Ishikawa (cell line): ENCODE measurements around the gene PPP1R3D.
A peak's percentile ranks its signal among the peaks of the same experiment; 100 is the strongest.

Experiments
- CEBPB ChIP-seq: IDR thresholded peaks from 2 replicates; pipeline ENCODE4 v1.6.1; 2012
- CREB1 ChIP-seq: IDR thresholded peaks from 2 replicates; pipeline ENCODE4 v1.6.1; 2012; ENCODE audit warnings: low read depth
- EGR1 ChIP-seq: IDR thresholded peaks from 2 replicates; pipeline ENCODE4 v1.6.1; 2012
- EP300 ChIP-seq: IDR thresholded peaks from 2 replicates; pipeline ENCODE4 v1.6.1; 2012; ENCODE audit warnings: borderline replicate concordance
- FOXM1 ChIP-seq: IDR thresholded peaks from 2 replicates; pipeline ENCODE4 v1.6.1; 2012; ENCODE audit warnings: low read depth, borderline replicate concordance
- NFIC ChIP-seq: IDR thresholded peaks from 2 replicates; pipeline ENCODE4 v1.6.1; 2012
- RAD21 ChIP-seq: IDR thresholded peaks from 2 replicates; pipeline ENCODE4 v1.6.1; 2012; ENCODE audit warnings: low read depth
- TAF1 ChIP-seq: IDR thresholded peaks from 2 replicates; pipeline ENCODE4 v1.6.1; 2012; ENCODE audit warnings: low read depth, mild to moderate bottlenecking
- TCF12 ChIP-seq: IDR thresholded peaks from 2 replicates; pipeline ENCODE4 v1.6.1; 2012; ENCODE audit warnings: low read depth
- TEAD4 ChIP-seq: IDR thresholded peaks from 2 replicates; pipeline ENCODE4 v1.6.1; 2012
- YY1 ChIP-seq: IDR thresholded peaks from 2 replicates; pipeline ENCODE4 v1.6.1; 2012; ENCODE audit warnings: low read depth
- ZBTB7A ChIP-seq: IDR thresholded peaks from 2 replicates; pipeline ENCODE4 v1.6.1; 2012; ENCODE audit warnings: low read depth
- TF ChIP-seq, protein P1 (sequence below): IDR thresholded peaks from 2 replicates; pipeline ENCODE4 v1.6.1; 2012; ENCODE audit warnings: low read depth, mild to moderate bottlenecking
- TF ChIP-seq, protein P2 (sequence below): IDR thresholded peaks from 2 replicates; pipeline ENCODE4 v1.6.1; 2012
- TF ChIP-seq, protein P3 (sequence below): IDR thresholded peaks from 2 replicates; pipeline ENCODE4 v1.6.1; 2012

The PPP1R3D gene

DNA sequence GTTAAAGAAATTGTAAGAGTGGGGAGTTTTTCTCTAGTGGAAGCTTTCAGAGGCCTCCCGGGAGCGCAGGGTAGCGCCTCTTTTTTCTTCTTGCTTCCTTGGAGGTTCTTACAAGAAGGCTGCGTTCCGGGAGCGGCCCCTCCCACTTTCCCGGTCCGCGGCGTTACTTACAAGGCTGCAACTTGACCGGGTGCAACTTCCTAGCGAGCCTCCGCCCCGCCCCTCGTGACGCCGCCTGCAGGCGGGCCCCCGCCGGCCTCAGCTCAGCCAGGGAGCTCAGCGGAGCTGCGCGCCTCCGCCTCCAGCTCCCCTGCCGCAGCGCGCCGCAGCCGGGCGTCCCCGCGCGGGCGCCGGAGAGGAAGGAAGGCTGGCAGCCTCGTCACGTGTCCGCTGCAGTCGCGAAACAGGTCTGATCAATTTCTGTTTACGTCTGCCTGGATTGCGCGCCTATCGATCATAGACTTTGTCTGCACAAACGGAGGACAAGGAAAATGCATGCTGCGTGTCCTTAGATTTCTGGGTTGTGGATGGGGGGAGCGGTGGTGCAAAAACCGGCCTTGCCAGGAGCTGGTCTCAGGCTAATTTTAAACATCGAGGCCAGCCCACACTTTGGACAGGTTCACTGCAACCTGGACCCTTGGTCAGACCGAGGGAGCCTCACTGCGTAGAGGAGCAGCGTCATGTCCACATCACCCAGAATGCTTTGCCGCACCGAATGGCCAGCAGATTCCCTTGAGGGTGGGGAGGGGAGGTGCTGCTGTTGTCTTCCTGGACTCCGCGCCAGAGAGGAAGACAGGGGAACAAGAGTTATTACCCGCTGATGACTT lies at the start of gene PPP1R3D, which contains the start of gene FAM217B:
Gene PPP1R3D, minus strand, starts transcription at position 177 of the 827 bp plus-strand sequence. CDS start 374 bp downstream, outside the sequence.
Gene FAM217B, plus strand, starts transcription at position 261 of the 827 bp plus-strand sequence. CDS start 3,555 bp downstream, outside the sequence.
- TF ChIP-seq YY1, result no peak; the same call in 1 of the 2 replicates
- TF ChIP-seq, protein P1, sequence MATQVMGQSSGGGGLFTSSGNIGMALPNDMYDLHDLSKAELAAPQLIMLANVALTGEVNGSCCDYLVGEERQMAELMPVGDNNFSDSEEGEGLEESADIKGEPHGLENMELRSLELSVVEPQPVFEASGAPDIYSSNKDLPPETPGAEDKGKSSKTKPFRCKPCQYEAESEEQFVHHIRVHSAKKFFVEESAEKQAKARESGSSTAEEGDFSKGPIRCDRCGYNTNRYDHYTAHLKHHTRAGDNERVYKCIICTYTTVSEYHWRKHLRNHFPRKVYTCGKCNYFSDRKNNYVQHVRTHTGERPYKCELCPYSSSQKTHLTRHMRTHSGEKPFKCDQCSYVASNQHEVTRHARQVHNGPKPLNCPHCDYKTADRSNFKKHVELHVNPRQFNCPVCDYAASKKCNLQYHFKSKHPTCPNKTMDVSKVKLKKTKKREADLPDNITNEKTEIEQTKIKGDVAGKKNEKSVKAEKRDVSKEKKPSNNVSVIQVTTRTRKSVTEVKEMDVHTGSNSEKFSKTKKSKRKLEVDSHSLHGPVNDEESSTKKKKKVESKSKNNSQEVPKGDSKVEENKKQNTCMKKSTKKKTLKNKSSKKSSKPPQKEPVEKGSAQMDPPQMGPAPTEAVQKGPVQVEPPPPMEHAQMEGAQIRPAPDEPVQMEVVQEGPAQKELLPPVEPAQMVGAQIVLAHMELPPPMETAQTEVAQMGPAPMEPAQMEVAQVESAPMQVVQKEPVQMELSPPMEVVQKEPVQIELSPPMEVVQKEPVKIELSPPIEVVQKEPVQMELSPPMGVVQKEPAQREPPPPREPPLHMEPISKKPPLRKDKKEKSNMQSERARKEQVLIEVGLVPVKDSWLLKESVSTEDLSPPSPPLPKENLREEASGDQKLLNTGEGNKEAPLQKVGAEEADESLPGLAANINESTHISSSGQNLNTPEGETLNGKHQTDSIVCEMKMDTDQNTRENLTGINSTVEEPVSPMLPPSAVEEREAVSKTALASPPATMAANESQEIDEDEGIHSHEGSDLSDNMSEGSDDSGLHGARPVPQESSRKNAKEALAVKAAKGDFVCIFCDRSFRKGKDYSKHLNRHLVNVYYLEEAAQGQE, result no peak
- peak; percentile 43 for TF ChIP-seq TAF1
- TF ChIP-seq, protein P2, sequence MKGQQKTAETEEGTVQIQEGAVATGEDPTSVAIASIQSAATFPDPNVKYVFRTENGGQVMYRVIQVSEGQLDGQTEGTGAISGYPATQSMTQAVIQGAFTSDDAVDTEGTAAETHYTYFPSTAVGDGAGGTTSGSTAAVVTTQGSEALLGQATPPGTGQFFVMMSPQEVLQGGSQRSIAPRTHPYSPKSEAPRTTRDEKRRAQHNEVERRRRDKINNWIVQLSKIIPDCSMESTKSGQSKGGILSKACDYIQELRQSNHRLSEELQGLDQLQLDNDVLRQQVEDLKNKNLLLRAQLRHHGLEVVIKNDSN, result peak; percentile 92
- TF ChIP-seq EGR1, result no peak
- TF ChIP-seq FOXM1, result no peak
- no peak for TF ChIP-seq TEAD4
- TF ChIP-seq, protein P3, sequence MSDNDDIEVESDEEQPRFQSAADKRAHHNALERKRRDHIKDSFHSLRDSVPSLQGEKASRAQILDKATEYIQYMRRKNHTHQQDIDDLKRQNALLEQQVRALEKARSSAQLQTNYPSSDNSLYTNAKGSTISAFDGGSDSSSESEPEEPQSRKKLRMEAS, result peak; percentile 78

DNA sequence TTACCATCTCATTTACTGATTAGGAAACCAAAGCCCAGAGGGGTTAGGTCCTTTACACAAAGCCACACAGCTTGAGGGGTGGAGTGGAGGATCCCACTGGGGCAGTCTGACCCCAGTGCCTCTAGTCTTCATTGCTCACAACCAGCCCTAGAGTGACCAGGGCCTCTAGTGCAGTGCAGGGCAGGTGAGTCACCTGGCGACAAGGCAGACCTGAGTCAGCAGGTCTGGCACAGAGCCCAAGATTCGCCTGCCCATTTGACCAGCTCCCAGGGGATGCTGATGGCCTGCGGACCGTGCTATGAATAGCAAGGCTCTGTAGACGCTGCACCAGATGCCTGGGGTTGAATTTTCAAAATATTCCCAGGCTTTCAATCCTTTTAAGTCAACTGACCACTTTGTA lies 48.0 kb upstream of the PPP1R3D start:
- TF ChIP-seq CREB1, result no peak
- TF ChIP-seq NFIC, result peak; percentile 86
- no peak for TF ChIP-seq TAF1
- TF ChIP-seq YY1, result no peak
- no peak for TF ChIP-seq FOXM1
- TF ChIP-seq ZBTB7A, result no peak
- TF ChIP-seq, protein P2, result peak; percentile 45; the same call in 1 of the 2 replicates

- TF ChIP-seq, protein P3, result no peak
- TF ChIP-seq TCF12, result no peak
- no peak for TF ChIP-seq RAD21
- no peak for TF ChIP-seq ZBTB7A
- TF ChIP-seq NFIC, result no peak
- no peak for TF ChIP-seq CREB1
- TF ChIP-seq FOXM1, result no peak
- TF ChIP-seq, protein P2, result no peak
- TF ChIP-seq TAF1, result no peak
- no peak for TF ChIP-seq EP300
- TF ChIP-seq CEBPB, result no peak
- TF ChIP-seq, protein P1, result no peak
- TF ChIP-seq TEAD4, result no peak
- TF ChIP-seq EGR1, result no peak
- no peak for TF ChIP-seq YY1
Observed at GRCh38 chr20:59987135-59987534, 47.0 kb upstream of the PPP1R3D start.

- TF ChIP-seq CEBPB (no peak), RAD21 (0 out of 2 replicates have a peak, but pooled peaks have one; percentile 8)
Observed at GRCh38 chr20:59985864-59986263, 45.8 kb upstream of the PPP1R3D start.

- TF ChIP-seq TAF1 (no peak), FOXM1 (no peak), RAD21 (no peak), ZBTB7A (no peak), CREB1 (no peak), CEBPB (no peak), TCF12 (no peak), TEAD4 (no peak), EP300 (no peak), NFIC (no peak), EGR1 (no peak)
- TF ChIP-seq, protein P3, result no peak
- TF ChIP-seq, protein P2, result no peak
Observed at GRCh38 chr20:59985164-59985563, 45.1 kb upstream of the PPP1R3D start.
